ENCODE measurements around the gene DST.

DNA sequence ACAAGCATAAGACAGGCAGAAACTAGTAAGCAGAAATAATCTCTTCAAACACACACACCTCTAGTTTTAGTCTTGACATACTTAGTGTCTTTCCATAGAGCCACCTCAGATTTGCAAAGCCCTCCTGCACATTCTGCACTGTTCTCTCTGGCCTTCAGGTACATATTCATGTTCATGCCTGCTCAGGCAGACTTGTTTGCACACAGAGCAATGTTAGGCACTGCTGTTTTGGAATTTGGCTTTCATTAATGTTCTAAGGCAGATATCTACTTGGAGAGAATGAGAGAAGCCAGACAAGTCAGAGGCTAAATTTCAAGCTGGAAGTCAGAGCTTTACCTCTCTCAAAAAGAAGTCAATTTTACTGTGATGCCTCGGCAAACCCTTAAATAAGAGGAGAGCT is 21.3 kb upstream of the DST start:
- TF ChIP-seq, protein P1, sequence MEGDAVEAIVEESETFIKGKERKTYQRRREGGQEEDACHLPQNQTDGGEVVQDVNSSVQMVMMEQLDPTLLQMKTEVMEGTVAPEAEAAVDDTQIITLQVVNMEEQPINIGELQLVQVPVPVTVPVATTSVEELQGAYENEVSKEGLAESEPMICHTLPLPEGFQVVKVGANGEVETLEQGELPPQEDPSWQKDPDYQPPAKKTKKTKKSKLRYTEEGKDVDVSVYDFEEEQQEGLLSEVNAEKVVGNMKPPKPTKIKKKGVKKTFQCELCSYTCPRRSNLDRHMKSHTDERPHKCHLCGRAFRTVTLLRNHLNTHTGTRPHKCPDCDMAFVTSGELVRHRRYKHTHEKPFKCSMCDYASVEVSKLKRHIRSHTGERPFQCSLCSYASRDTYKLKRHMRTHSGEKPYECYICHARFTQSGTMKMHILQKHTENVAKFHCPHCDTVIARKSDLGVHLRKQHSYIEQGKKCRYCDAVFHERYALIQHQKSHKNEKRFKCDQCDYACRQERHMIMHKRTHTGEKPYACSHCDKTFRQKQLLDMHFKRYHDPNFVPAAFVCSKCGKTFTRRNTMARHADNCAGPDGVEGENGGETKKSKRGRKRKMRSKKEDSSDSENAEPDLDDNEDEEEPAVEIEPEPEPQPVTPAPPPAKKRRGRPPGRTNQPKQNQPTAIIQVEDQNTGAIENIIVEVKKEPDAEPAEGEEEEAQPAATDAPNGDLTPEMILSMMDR (IDR thresholded peaks at IDR 0.05; ENCODE audit: low read length), result no peak
- no peak for TF ChIP-seq EZH2 (optimal IDR thresholded peaks at IDR 0.05; ENCODE audit: low read depth, low read length)
- TF ChIP-seq EZH2phosphoT487 (IDR thresholded peaks at IDR 0.05; ENCODE audit: low read length), result no peak
